PC-3 (cell line): ENCODE data around the gene POGLUT3. TPM values are rescaled to one million over a fixed set of nuclear protein-coding genes. Genes with fewer than 3 reads are reported as not detected.

ENCODE experiments used
- ATAC-seq: fragments of 200-7000 bp; cut with Tn5 transposase; 2 replicates; pipeline ENCODE4 v1.9.1; 2020; ENCODE audit warnings: mild to moderate bottlenecking, moderate library complexity
- BruUV-seq: library from RNA; stranded (reverse); fragments of 400-500 nt; replicated peaks from 2 replicates; lab custom pipeline; 2021; lab: Mats Ljungman, UMichigan
- CTCF ChIA-PET: fragments of 300-600 bp; sonication (Branson Sonifier 250); formaldehyde crosslinking; loops from one replicate; lab custom pipeline; 2022; ENCODE audit warnings: antibody characterized with exemption; lab: Charles Lee
- POLR2A ChIA-PET: fragments of 300-600 bp; sonication (Branson Sonifier 250); formaldehyde crosslinking; loops from one replicate; lab custom pipeline; 2022; ENCODE audit warnings: antibody characterized with exemption; ENCODE audit not compliant: unreplicated experiment; lab: Charles Lee
- DNase-seq: peaks from one replicate; pipeline ENCODE4 v3.0.0-alpha.2; 2015
- H2AFZ ChIP-seq: fragments of 300-600 bp; sonication (generic); 2 replicates; pipeline ENCODE4 v1.6.0; 2016; ENCODE audit warnings: antibody characterized with exemption, low read length
- H3F3A ChIP-seq: fragments of 300-600 bp; sonication (generic); one replicate; pipeline ENCODE4 v1.6.0; 2017; ENCODE audit warnings: antibody characterized with exemption, low read length, control low read depth, mild to moderate bottlenecking; ENCODE audit not compliant: unreplicated experiment
- H3K27ac ChIP-seq: fragments of 300-600 bp; sonication (generic); 2 replicates; pipeline ENCODE4 v1.5.1; 2016; ENCODE audit warnings: mild to moderate bottlenecking, low read length
- H3K27me3 ChIP-seq: fragments of 300-600 bp; sonication (generic); 2 replicates; pipeline ENCODE4 v1.6.1; 2016; ENCODE audit warnings: low read length, mixed read lengths
- H3K36me3 ChIP-seq: fragments of 300-600 bp; sonication (generic); 2 replicates; pipeline ENCODE4 v1.6.1; 2016; ENCODE audit warnings: low read depth, mixed run types, low read length, mixed read lengths
- H3K4me1 ChIP-seq: fragments of 300-600 bp; sonication (generic); 2 replicates; pipeline ENCODE4 v1.5.1; 2016; ENCODE audit warnings: low read length; ENCODE audit not compliant: insufficient read depth
- H3K4me2 ChIP-seq: fragments of 300-600 bp; sonication (generic); 2 replicates; pipeline ENCODE4 v1.6.0; 2016; ENCODE audit warnings: low read length
- H3K4me3 ChIP-seq: fragments of 300-600 bp; sonication (generic); 2 replicates; pipeline ENCODE4 v1.5.1; 2016; ENCODE audit warnings: mild to moderate bottlenecking, low read length, mixed read lengths
- H3K79me2 ChIP-seq: fragments of 300-600 bp; sonication (generic); 2 replicates; pipeline ENCODE4 v1.6.1; 2017; ENCODE audit warnings: low read length, mixed read lengths
- H3K9ac ChIP-seq: fragments of 300-600 bp; sonication (generic); 2 replicates; pipeline ENCODE4 v1.6.0; 2016; ENCODE audit warnings: mild to moderate bottlenecking, low read length
- H3K9me2 ChIP-seq: fragments of 300-600 bp; sonication (generic); replicated peaks from 2 replicates; pipeline ENCODE4 v1.6.1; 2016; ENCODE audit warnings: mixed run types, low read length, mixed read lengths
- H3K9me3 ChIP-seq: fragments of 300-600 bp; sonication (generic); 2 replicates; pipeline ENCODE4 v1.6.1; 2016; ENCODE audit warnings: low read length, mixed read lengths
- H4K20me1 ChIP-seq: fragments of 300-600 bp; sonication (generic); 2 replicates; pipeline ENCODE4 v1.6.1; 2016; ENCODE audit warnings: low read length, mixed read lengths
- EZH2 ChIP-seq: fragments of 300-600 bp; sonication (generic); IDR thresholded peaks from one replicate; pipeline ENCODE4 v1.6.1; 2017; ENCODE audit warnings: antibody characterized with exemption, mild to moderate bottlenecking, low read length; ENCODE audit not compliant: unreplicated experiment
- EZH2phosphoT487 ChIP-seq: fragments of 300-600 bp; sonication (generic); IDR thresholded peaks from 2 replicates; pipeline ENCODE4 v1.6.1; 2018; ENCODE audit warnings: mild to moderate bottlenecking, antibody characterized with exemption, low read length, borderline replicate concordance
- intact Hi-C: fragments of 100-400 bp; cut with micrococcal nuclease; formaldehyde crosslinking; loops from 2 replicates; pipeline ENCODE4 v1.9.0; 2023
- total RNA-seq: library from RNA; depleted of rRNA; stranded (reverse); fragments of >200 nt; gene quantifications from 2 replicates; pipeline ENCODE4 v1.2.3, GENCODE V29; 2014
- TF ChIP-seq, protein P1 (sequence below): fragments of 300-600 bp; sonication (generic); conservative IDR thresholded peaks from 2 replicates; pipeline ENCODE4 v1.5.1; 2017; ENCODE audit warnings: antibody characterized with exemption, low read depth, mild to moderate bottlenecking, low read length

Gene POGLUT3
- total RNA-seq, 1 experiment from 2014 or later = 36.2 TPM

DNA sequence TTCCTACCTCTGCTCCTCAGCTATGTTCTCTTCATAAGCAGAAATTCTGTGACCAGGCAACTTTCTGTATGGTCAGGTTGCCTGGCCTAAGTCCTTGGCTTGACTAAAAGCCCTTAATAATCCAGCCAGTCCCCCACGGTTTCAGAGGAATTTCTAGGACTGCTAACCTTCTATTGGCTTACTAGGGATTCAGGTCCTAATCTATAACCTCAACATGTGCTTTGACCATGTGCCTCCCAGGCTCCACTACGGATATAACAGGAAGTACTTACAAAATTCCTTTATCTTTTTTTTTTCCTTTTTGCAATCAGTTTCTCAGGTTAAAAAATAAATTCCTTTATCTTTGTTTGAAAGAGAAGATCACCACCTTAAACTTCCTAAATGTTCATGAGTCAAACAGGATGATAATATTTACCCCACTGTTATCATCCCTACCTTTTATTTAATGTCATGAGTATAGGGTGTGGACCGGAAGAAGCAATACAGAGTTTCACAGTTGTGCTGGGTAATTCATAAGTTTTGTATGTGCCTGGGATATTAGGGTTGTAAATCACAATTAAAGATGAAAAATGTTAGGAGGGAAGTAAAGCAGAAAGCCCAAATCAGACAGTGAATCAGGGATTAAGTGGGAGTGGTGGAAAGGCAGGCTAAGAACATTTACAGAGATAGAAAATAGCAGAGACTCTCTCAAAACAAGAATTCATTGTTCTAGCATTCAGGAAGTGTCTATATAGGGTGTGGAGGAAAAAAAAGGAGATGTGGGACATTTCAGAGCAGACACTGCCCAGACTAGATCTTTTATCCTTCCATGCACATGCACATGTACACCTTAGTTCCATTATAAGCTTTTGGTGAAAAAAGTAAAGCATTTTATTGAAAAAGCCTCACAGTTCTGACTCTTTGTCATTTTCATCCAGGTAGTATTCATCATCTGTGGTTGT, 10.7 kb upstream of the POGLUT3 start:
- BruUV-seq = no TSS peak
- Histone ChIP-seq H3K27ac (no peak overlapping the region), H3K4me1 (no peaks in the 10 kb centered on the region), H3K4me3 (no peak overlapping the region), H3K79me2 (no peaks in the 10 kb centered on the region), H3K27me3 (no peaks in the 10 kb centered on the region), H3F3A (no peaks in the 10 kb centered on the region), H3K36me3 (peaks cover 31% of the 10 kb centered on the region), H3K9me2 (no peaks in the 10 kb centered on the region), H3K9me3 (no peaks in the 10 kb centered on the region), H3K9ac (no peak overlapping the region), H2AFZ (no peak overlapping the region), H4K20me1 (no peaks in the 10 kb centered on the region), H3K4me2 (no peak overlapping the region)
- DNase-seq = no peak
- intact Hi-C loops = no loop called here
- ChIA-PET POLR2A (no interaction called here), CTCF (no interaction called here)
- TF ChIP-seq EZH2 (no peak), EZH2phosphoT487 (no peak)
- TF ChIP-seq, protein P1, sequence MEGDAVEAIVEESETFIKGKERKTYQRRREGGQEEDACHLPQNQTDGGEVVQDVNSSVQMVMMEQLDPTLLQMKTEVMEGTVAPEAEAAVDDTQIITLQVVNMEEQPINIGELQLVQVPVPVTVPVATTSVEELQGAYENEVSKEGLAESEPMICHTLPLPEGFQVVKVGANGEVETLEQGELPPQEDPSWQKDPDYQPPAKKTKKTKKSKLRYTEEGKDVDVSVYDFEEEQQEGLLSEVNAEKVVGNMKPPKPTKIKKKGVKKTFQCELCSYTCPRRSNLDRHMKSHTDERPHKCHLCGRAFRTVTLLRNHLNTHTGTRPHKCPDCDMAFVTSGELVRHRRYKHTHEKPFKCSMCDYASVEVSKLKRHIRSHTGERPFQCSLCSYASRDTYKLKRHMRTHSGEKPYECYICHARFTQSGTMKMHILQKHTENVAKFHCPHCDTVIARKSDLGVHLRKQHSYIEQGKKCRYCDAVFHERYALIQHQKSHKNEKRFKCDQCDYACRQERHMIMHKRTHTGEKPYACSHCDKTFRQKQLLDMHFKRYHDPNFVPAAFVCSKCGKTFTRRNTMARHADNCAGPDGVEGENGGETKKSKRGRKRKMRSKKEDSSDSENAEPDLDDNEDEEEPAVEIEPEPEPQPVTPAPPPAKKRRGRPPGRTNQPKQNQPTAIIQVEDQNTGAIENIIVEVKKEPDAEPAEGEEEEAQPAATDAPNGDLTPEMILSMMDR = no peak
- ATAC-seq = peak; percentile 18; the same call in 1 of the 2 replicates

DNA sequence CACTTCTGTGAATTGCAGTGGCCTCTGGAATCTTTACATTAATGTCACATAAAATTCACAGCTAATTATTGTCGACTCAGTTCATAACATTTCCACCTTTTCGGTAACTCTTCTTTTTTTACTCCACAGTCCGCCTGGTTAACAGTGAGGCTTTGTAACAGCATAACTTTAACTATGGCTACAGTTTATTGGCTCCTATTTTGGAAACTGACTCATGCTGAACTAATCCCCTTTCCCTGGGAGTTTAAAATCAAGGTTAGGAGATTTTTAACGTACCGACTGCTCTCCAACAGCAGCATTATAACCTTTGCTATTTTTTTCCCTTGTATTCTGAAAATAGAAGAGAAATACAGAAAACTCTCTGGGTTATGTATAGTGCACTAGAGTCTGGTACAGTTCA, 3.2 kb upstream of the POGLUT3 start:
- ChIA-PET POLR2A (no interaction called here), CTCF (no interaction called here)
- Histone ChIP-seq H3K27me3 (no peaks in the 10 kb centered on the region), H4K20me1 (no peaks in the 10 kb centered on the region), H3K79me2 (peaks cover 8% of the 10 kb centered on the region), H3K9me3 (no peaks in the 10 kb centered on the region), H2AFZ (peak overlapping the region; percentile 56), H3K4me2 (peak overlapping the region; percentile 41), H3K4me3 (no peak overlapping the region), H3K9me2 (no peaks in the 10 kb centered on the region), H3K27ac (0 out of 2 replicates have a peak overlapping the region, but pooled peaks have one; percentile 1), H3K4me1 (peaks cover 24% of the 10 kb centered on the region), H3K36me3 (no peaks in the 10 kb centered on the region), H3K9ac (no peak overlapping the region), H3F3A (peaks cover 6% of the 10 kb centered on the region)
- no TSS peak for BruUV-seq
- intact Hi-C loops = no loop called here
- DNase-seq (peak; percentile 62), ATAC-seq (no peak)
- TF ChIP-seq, protein P1 = no peak
- TF ChIP-seq EZH2 = no peak
- TF ChIP-seq EZH2phosphoT487 = no peak

DNA sequence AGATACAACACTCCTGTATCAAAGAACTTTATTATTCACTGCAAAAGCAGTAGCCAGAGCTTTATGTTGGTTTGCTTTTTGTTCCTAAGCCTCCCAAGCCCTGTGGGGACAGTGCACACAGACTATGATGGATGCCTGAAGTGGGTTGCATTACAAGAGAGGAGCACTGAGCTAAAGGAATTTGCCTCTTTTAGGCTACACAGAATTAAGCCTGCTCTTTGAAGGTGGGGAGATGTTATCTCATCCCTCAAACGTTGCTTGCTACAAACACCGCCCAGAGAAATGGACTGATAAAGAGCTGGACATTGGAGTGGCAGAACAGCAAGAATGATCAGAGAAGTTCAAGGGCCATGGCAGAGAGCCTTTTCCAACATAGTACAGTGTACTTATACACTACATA, 2.5 kb upstream of the POGLUT3 start:
- Histone ChIP-seq H3K36me3 (no peaks in the 10 kb centered on the region), H3K9me2 (no peaks in the 10 kb centered on the region), H4K20me1 (no peaks in the 10 kb centered on the region), H3K9ac (no peak overlapping the region), H3K27me3 (no peaks in the 10 kb centered on the region), H3K27ac (no peak overlapping the region), H2AFZ (no peak overlapping the region; the same call in 1 of the 2 replicates), H3K4me3 (no peak overlapping the region), H3K79me2 (peaks cover 14% of the 10 kb centered on the region), H3K9me3 (no peaks in the 10 kb centered on the region), H3K4me2 (no peak overlapping the region), H3F3A (peaks cover 6% of the 10 kb centered on the region), H3K4me1 (peaks cover 29% of the 10 kb centered on the region)
- POLR2A ChIA-PET = no interaction called here
- CTCF ChIA-PET = no interaction called here
- intact Hi-C loops = no loop called here
- BruUV-seq = no TSS peak
- no peak for ATAC-seq
- no peak for TF ChIP-seq EZH2phosphoT487
- no peak for TF ChIP-seq EZH2
- TF ChIP-seq, protein P1 = no peak
- DNase-seq = no peak
